Endothelial cell of umbilical vein (primary cell): ENCODE data around the gene CTBP2. TPM values are rescaled to one million over a fixed set of nuclear protein-coding genes. Genes with fewer than 3 reads are reported as not detected.

Experiments
- BruUV-seq: library from RNA; stranded (reverse); fragments of 400-500 nt; replicated peaks from 2 replicates; lab custom pipeline; 2021; lab: Mats Ljungman, UMichigan
- CTCF ChIA-PET: fragments of 300-600, 350-600 bp; sonication (Branson Sonifier 250); formaldehyde crosslinking; loops from one replicate; lab custom pipeline; 2021; ENCODE audit warnings: antibody characterized with exemption, inconsistent platforms; lab: Charles Lee
- POLR2A ChIA-PET: fragments of 300-600, 350-600 bp; sonication (Branson Sonifier 250); formaldehyde crosslinking; loops from one replicate; lab custom pipeline; 2021; ENCODE audit warnings: antibody characterized with exemption, inconsistent platforms; lab: Charles Lee
- DNase-seq: peaks from one replicate; pipeline ENCODE4 v3.0.0-alpha.2; 2011; ENCODE audit warnings: low read depth, low spot score
- FAIRE-seq: peaks from 2 replicates; lab custom pipeline; 2011; peaks lifted over from hg19 to GRCh38; lab: Jason Lieb, UNC
- H2AFZ ChIP-seq: 2 replicates; pipeline ENCODE4 v1.6.0; 2012; ENCODE audit warnings: low read depth, low read length, control low read depth, inconsistent platforms
- H3K27ac ChIP-seq: 2 replicates; pipeline ENCODE4 v1.5.1; 2011; ENCODE audit warnings: low read depth, mild to moderate bottlenecking, control low read depth, low read length, moderate library complexity; ENCODE audit not compliant: insufficient read depth
- H3K27me3 ChIP-seq, 2 experiments: 2 replicates each; pipeline versions ENCODE4 v1.6.0 to v1.6.1; 2011; ENCODE audit warnings: low read length in 2 of 2, mixed read lengths in 1 of 2; ENCODE audit not compliant: control insufficient read depth in 2 of 2, insufficient read depth in 2 of 2
- H3K36me3 ChIP-seq, 2 experiments: 2 replicates in 1 of 2; 3 replicates in 1 of 2; pipeline ENCODE4 v1.5.1; 2011; ENCODE audit warnings: low read length in 2 of 2, mild to moderate bottlenecking in 1 of 2, moderate library complexity in 1 of 2; ENCODE audit not compliant: control insufficient read depth in 2 of 2, insufficient read depth in 2 of 2; ENCODE audit errors: extremely low read depth in 1 of 2
- H3K4me1 ChIP-seq: 3 replicates; pipeline ENCODE4 v1.5.1; 2011; ENCODE audit warnings: mild to moderate bottlenecking, low read length; ENCODE audit not compliant: control insufficient read depth, insufficient read depth; ENCODE audit errors: extremely low read depth
- H3K4me2 ChIP-seq: 2 replicates; pipeline ENCODE4 v1.6.1; 2011; ENCODE audit warnings: low read length, control low read depth, mixed read lengths; ENCODE audit not compliant: insufficient read depth
- H3K4me3 ChIP-seq, 3 experiments: fragments of 200-600 bp in 1 of 3; sonication (generic), shearing (Covaris generic) in 1 of 3; replicated peaks in 1 of 3; 2 replicates each; pipeline ENCODE4 v1.5.1; 2011 to 2016; ENCODE audit warnings: control low read depth in 3 of 3, low read length in 3 of 3, mild to moderate bottlenecking in 2 of 3, inconsistent platforms in 1 of 3, low read depth in 1 of 3, moderate library complexity in 1 of 3; ENCODE audit not compliant: insufficient read depth in 1 of 3
- H3K79me2 ChIP-seq: 2 replicates; pipeline ENCODE4 v1.6.0; 2012; ENCODE audit warnings: low read length, inconsistent platforms; ENCODE audit not compliant: control insufficient read depth, insufficient read depth
- H3K9ac ChIP-seq: replicated peaks from 2 replicates; pipeline ENCODE3; 2011; ENCODE audit warnings: low read length, control low read depth; ENCODE audit not compliant: insufficient read depth; ENCODE audit errors: extremely low read depth
- H3K9me1 ChIP-seq: replicated peaks from 3 replicates; pipeline ENCODE4 v1.6.0; 2011; ENCODE audit warnings: mild to moderate bottlenecking, low read length; ENCODE audit not compliant: control insufficient read depth, insufficient read depth; ENCODE audit errors: extremely low read depth
- H3K9me3 ChIP-seq: replicated peaks from 2 replicates; pipeline ENCODE4 v1.5.1; 2012; ENCODE audit warnings: low read length, inconsistent platforms; ENCODE audit not compliant: control insufficient read depth, insufficient read depth
- H4K20me1 ChIP-seq: replicated peaks from 2 replicates; pipeline ENCODE3; 2011; ENCODE audit warnings: mild to moderate bottlenecking, low read length; ENCODE audit not compliant: control insufficient read depth, insufficient read depth; ENCODE audit errors: extremely low read depth
- CTCF ChIP-seq, 2 donors: IDR thresholded peaks; 1 replicate in 1 of 2; 2 replicates in 1 of 2; pipeline ENCODE4 v1.5.1; 2011; ENCODE audit warnings: low read length in 2 of 2, mild to moderate bottlenecking in 2 of 2, moderate library complexity in 2 of 2, control low read depth in 1 of 2, inconsistent platforms in 1 of 2, low read depth in 1 of 2; ENCODE audit not compliant: insufficient read depth in 1 of 2; ENCODE audit errors: extremely low read depth in 1 of 2
- EZH2 ChIP-seq: IDR thresholded peaks from 2 replicates; pipeline ENCODE4 v1.6.1; 2012; ENCODE audit warnings: borderline replicate concordance, low read depth, mild to moderate bottlenecking, moderate library complexity, low read length, inconsistent platforms; ENCODE audit not compliant: severe bottlenecking
- FOS ChIP-seq: IDR thresholded peaks from 2 replicates; pipeline ENCODE4 v1.6.1; 2011; ENCODE audit warnings: mild to moderate bottlenecking, low read length, moderate library complexity, borderline replicate concordance; ENCODE audit not compliant: insufficient read depth
- GATA2 ChIP-seq: IDR thresholded peaks from 2 replicates; pipeline ENCODE4 v1.7.0; 2011; ENCODE audit warnings: low read depth, mild to moderate bottlenecking, moderate library complexity, mixed read lengths, low read length; ENCODE audit not compliant: insufficient read length, insufficient read depth
- JUN ChIP-seq: IDR thresholded peaks from 2 replicates; pipeline ENCODE4 v1.6.1; 2011; ENCODE audit warnings: borderline replicate concordance, low read depth; ENCODE audit not compliant: insufficient read length, insufficient read depth
- MAX ChIP-seq: IDR thresholded peaks from 2 replicates; pipeline ENCODE4 v1.6.1; 2011; ENCODE audit not compliant: insufficient read depth, insufficient read length
- dilution Hi-C: fragments of 300-500 bp; cut with MboI; formaldehyde crosslinking; loops from one replicate; pipeline ENCODE4 v1.15.0; 2019; ENCODE audit warnings: low sequenced_read_pairs; ENCODE audit not compliant: extremely low pct_ligation_motif_present
- intact Hi-C: fragments of 100-400 bp; cut with micrococcal nuclease; formaldehyde crosslinking; loops from one replicate; pipeline ENCODE4 v1.10.0; 2022
- polyA plus RNA-seq, 4 experiments: library from polyadenylated mRNA; depleted of rRNA in 3 of 4; stranded (reverse) in 3 of 4; unstranded in 1 of 4; fragments of >200 nt; gene quantifications; 2 replicates each; pipeline versions ENCODE4 v1.2.1 to v1.2.3, GENCODE V29; 2011 to 2012; ENCODE audit warnings: missing spikeins in 1 of 4
- total RNA-seq: library from RNA; stranded (reverse); gene quantifications from 2 replicates; pipeline ENCODE4 v1.2.3, GENCODE V29; 2021

The CTBP2 gene
- total and polyA plus RNA-seq, 2 donors (not counting 3 experiments of a cell fraction or from before 2014, with no cell fraction given): 118 to 128 TPM

GRCh38 chr10:124983321-124983720 lies 177.0 kb downstream of the CTBP2 start:
- H3K4me1 ChIP-seq: peaks cover 4% of the 10 kb centered on the region
- FAIRE-seq (peak; percentile 74), DNase-seq (peak; percentile 55)
- no TSS peak for BruUV-seq
- H2AFZ ChIP-seq: no peak overlapping the region
- no peak overlapping the region for H3K9ac ChIP-seq
- CTCF ChIA-PET: interaction anchor here (3.3 kb wide), 1 partner anchor 9 kb away, joined by 17 read pairs; no protein-coding TSS in a partner anchor
- no peaks in the 10 kb centered on the region for H3K27me3 ChIP-seq
- TF ChIP-seq FOS: no peak
- peak; percentile 75 for TF ChIP-seq JUN
- peak; percentile 29 for TF ChIP-seq MAX
- H3K4me3 ChIP-seq: no peak overlapping the region
- H3K79me2 ChIP-seq: peaks cover 2% of the 10 kb centered on the region
- H3K4me2 ChIP-seq: no peak overlapping the region
- H3K9me1 ChIP-seq: no peaks in the 10 kb centered on the region
- peaks cover 13 to 15% of the 10 kb centered on the region in 2 experiments for H3K36me3 ChIP-seq
- POLR2A ChIA-PET: no interaction called here
- H4K20me1 ChIP-seq: peaks cover 9% of the 10 kb centered on the region
- dilution Hi-C loops: no loop called here
- intact Hi-C loops: loop anchor here (2.0 kb wide), 1 partner anchor 67 kb away; no protein-coding TSS in a partner anchor
- no peaks in the 10 kb centered on the region for H3K9me3 ChIP-seq
- H3K27ac ChIP-seq: peak overlapping the region; percentile 10

GRCh38 chr10:124978376-124978725 lies 182.0 kb downstream of the CTBP2 start:
- intact Hi-C loops: loop anchor here (5.0 kb wide), 2 partner anchors 186 to 446 kb away; partner anchors contain the start of gene EEF1AKMT2
- ChIA-PET CTCF (interaction anchor here (2.7 kb wide), 1 partner anchor 14 kb away, joined by 10 read pairs; no protein-coding TSS in a partner anchor), POLR2A (no interaction called here)
- H3K9ac ChIP-seq: no peak overlapping the region
- H2AFZ ChIP-seq: no peak overlapping the region
- peaks cover 4 to 7% of the 10 kb centered on the region in 2 experiments for H3K36me3 ChIP-seq
- no peaks in the 10 kb centered on the region for H3K9me1 ChIP-seq
- H3K27ac ChIP-seq: no peak overlapping the region
- no peak for DNase-seq
- H3K27me3 ChIP-seq: no peaks in the 10 kb centered on the region
- no peaks in the 10 kb centered on the region for H3K9me3 ChIP-seq
- H4K20me1 ChIP-seq: peaks cover 14% of the 10 kb centered on the region
- no TSS peak for BruUV-seq
- no peak overlapping the region for H3K4me2 ChIP-seq
- H3K4me3 ChIP-seq: no peak overlapping the region
- TF ChIP-seq EZH2 (no peak), GATA2 (no peak), MAX (no peak), CTCF (IDR thresholded peaks at IDR 0.05; ENCODE audit: extremely low read depth in 1 of 2, insufficient read depth in 1 of 2, low read depth in 1 of 2, low read length in 2 of 2) (no peak)
- peaks cover 2% of the 10 kb centered on the region for H3K79me2 ChIP-seq
- FAIRE-seq: no peak
- H3K4me1 ChIP-seq: peaks cover 16% of the 10 kb centered on the region
- dilution Hi-C loops: no loop called here
